GM18508 (cell line): ENCODE data around the gene ATCAY.
"Not testable (repeated sequence)": the region's sequence is repeated elsewhere in the genome, so short reads cannot be mapped to it uniquely, and the experiment has no call there.

Source experiments
- ATAC-seq: cut with Tn5 transposase; IDR thresholded peaks from one replicate; pipeline ENCODE4 v1.9.1; 2021; ENCODE audit warnings: moderate number of reproducible peaks; ENCODE audit not compliant: insufficient read depth, unreplicated experiment

Gene ATCAY

GRCh38 chr19:3898426-3898825 is 17.9 kb downstream of the ATCAY start:
- no peak for ATAC-seq

- no peak for ATAC-seq
Observed at GRCh38 chr19:3899531-3900294, 19.2 kb downstream of the ATCAY start.

DNA sequence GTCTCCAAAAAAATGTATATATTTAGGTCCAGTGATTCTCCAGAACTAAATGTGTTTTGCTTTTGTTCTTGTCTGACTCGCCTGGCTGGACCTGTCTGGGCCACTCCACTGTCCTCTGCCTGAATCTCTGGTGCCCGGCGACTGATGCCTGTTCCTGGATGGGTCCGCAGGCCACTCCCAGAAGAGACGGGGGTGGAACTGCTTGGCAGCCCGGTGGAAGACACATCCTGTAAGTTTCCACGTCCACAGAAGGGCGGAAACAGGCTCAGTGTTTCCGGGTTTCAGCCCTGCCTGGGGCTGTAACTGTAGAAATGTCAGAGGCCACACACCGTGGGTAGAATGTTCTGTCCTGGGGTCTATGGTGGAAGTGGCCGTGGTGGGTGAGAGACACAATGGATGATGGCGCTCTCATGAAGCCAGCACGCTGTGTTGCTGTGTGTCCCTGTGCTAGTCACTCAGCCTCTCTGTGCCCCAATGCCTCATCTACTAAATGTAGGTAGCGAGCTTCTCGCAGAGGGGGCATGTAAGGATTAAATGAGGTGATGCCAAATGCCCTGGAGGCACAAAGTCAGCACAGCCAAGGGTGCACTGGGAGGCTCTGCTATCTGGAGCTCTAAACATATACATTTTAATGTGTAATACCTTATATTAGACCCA is 22.0 kb downstream of the ATCAY start:
- ATAC-seq, result no peak

GRCh38 chr19:3904233-3904632 is 23.7 kb downstream of the ATCAY start:
- ATAC-seq, result no peak

GRCh38 chr19:3907626-3908265 is 27.3 kb downstream of the ATCAY start:
- no peak for ATAC-seq

DNA sequence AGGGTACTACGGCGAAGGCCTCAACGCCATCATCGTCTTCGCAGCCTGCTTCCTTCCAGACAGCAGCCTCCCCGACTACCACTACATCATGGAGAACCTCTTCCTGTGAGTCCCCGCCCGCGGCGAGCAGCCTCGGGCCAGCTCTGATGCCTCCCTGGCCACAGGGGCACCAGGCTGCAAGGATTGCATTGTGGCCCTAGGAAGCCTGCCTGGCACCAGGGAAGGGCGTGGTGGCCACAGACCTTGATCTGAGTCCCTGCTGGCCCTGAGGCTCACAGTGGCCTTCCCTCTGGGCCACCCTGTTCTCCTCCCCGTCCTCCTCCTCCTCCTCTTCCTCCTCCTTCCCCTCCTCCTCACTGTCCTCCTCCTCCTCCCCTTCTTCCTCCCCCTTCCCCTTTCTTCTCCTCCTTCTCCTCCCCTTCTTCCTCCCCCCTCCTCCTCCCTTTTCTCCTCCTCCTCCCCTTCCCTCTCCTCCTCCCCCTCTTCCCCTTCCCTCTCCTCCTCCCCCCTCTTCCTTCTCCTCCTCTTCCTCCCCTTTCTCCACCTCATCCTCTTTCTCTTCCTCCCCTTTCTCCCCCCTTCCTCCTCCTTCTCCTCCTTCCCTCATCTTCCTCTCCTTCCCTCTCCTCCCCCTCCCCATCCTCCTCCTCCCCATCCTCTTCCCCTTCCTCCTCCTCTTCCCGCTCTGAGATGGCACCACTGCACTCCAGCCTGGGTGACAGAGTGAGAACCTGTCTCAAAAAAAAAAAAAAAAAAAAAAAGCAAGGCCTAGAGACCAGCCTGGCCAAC is 28.0 kb downstream of the ATCAY start:
- no peak for ATAC-seq

DNA sequence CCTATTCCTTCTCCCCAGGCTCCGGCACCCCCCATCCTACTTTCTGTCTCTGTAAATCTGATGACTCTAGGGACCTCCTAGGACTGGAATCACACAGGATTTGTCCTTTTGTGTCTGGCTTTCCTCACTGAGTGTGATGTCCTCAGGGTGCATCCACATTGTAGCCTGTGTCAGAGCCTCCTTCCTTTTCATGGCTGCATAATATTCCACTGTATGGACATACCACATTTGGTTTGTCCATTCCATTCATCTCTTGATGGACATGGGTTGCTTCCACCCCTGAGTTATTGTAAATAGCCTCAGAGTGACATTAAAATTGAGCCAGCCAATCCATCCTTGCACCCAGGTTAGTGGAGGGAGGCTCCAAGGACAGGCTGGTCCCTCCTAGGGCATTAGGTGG is 29.6 kb downstream of the ATCAY start:
- ATAC-seq, result no peak

DNA sequence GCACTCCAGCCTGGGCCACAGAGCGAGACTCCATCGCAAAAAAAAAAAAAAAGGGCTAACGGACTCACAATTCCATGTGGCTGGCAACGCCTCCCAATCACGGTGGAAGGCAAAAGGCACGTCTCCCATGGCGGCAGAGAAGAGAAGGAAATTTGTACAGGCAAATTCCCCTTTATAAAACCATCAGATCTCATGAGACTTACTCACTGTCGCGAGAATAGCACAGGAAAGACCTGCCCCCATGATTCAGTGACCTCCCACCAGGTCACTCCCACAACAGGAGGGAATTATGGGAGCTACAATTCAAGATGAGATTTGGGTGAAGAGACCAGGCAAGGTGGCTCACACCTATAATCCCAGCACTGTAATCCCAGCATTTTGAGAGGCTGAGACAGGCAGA is 33.7 kb downstream of the ATCAY start:
- ATAC-seq, result no peak

DNA sequence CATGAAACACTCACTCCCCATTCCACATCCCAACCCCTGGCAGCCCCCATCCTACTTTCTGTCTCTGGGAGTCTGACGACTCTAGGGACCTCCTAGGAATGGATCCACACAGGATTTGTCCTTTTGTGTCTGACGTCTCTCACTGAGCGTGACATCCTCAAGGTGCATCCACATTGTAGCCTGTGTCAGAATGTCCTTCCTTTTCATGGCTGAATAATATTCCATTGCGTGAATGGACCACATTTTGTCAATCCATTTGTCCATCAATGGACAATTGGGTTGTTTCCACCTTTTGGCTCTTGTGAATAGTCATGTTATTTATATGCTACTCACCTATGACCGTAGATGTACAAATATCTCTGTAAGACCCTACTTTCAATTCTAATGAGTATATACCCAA is 35.5 kb downstream of the ATCAY start:
- ATAC-seq, result no peak

GRCh38 chr19:3919793-3920192 is 39.3 kb downstream of the ATCAY start:
- ATAC-seq, result no peak

DNA sequence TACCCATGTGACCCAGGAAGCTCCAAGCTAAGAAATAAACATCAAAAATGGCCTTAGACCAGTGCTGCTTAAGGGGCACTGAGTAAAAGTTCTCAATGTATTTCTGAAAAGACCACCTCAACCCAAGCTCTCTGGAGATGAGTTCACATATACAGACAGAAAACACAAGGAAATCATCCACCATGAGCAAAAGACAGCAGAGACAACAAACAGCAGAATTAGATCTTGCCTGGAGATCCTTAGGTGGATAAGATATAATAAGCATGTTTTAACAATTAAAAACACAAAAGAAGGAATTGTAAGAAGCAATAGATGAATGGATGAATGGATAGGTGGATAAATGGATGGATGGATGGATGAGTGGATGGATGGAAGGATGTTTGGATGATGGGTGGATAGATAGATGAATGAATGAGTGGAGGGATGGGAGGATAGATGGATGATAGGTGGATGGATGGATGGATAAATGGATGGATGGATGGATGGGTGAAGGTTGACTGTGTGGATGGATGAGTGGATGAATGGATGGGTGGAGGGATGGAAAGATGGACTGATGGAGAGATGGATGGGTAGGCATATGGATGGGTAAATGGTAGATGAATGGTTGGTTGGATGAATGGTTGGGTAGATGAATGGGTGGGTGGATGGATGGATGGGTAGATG is 42.7 kb downstream of the ATCAY start:
- ATAC-seq, result no peak

- ATAC-seq, result no peak
Observed at GRCh38 chr19:3923912-3924311, 43.4 kb downstream of the ATCAY start.

DNA sequence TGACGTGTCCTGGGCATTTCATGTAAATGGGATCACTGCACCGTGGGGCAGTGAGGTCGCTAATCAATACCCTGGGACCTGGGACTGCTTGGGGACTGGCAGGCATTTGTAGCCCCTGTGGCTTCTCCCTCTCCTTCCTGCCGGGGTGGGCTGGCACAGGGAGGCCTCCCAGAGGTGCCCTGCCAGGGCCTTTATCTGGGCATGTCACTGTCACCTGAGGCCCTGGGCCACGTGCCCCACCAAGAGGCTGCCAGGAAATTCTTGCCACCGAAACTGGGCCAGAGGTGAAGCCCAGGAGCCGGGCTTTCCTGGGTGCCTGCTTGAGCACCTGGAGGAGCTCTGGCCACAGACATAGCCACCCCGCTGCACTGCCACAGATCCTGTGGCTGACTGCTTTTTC is 50.6 kb downstream of the ATCAY start:
- no peak for ATAC-seq

DNA sequence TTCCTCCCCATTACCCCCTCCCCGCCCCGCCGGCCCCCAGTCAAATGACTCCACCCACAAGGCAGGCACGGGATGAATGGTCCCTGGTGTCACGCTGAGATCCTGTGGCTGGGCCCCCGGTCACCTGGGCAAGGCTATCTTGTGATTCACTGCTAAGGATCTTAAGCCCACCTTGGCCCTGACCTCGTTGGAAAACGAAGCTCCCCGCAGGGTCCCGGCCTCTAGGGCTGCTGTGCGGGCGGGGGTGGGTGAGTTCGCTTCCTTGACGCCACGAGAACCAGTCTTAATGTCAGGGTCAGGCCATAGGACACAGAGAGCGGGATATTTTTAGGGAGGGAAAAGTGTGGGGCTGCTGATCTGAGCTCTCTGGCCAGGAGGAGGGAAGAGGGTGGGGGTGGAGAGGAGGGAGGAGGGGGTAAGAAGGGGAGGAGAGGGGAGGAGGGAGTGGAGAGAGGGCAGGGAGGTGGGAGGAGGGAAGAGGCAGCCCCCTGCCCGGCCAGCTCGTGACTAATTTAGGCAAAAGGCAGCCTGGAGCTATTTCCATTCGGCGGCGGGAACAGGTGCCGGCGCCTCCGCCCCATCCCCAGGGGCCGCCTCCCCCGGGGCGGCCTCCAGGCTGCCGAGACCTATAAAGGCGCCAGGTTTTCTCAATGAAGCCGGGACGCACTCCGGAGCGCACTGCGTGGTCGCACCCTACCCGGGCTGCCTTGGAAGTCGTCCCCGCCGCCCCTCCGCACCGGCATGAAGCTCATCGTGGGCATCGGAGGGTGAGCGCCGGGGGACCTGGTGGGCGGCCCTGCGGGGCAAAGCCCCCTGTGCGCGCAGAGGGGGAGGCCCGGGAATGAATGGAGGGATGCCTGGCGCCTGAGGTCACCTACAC is 52.7 kb downstream of the ATCAY start, which contains the start of gene NMRK2:
NMRK2 (plus strand) TSS at position 139 of the 880 bp plus-strand sequence; CDS start at position 742, 603 bp downstream.
- no peak for ATAC-seq

DNA sequence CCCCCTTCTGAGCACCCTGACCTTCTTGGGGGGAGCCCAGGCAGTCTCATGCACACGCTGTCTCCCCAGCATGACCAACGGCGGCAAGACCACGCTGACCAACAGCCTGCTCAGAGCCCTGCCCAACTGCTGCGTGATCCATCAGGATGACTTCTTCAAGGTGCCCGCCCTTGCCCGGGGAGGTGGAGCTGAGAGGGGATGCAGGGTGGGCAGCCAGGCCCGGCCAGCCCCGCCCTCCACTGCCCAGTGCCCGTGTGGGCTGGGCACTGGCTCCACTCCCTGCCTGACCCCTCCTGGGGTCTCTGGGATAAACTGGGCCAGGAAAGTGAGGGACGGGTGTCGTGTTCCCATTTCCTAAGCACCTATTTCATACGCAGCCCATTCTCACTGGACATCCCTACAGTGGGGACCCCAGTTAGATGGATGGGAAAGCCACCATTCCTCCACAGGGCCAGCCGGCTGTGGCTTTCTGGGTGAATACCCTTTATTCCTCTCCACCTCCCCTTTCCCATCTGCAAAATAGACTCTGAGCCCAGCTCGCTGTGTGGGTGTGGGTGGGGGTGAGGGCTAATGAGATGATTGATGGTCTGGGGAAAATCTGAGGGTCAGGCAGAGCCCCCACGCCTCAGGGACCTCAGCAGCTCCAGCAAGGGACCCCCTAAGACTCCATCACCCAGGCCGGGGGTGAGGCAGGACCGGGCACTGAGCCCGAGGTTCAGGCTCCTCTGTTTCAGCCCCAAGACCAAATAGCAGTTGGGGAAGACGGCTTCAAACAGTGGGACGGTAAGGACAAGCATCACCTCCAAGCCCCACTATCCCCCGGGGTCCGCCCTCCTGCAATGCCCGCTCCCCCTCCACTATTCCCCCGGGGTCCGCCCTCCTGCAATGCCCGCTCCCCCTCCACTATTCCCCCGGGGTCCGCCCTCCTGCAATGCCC is 56.3 kb downstream of the ATCAY start:
- no peak for ATAC-seq

- not testable (repeated sequence) for ATAC-seq
Observed at GRCh38 chr19:3938300-3938950, 57.9 kb downstream of the ATCAY start.

DNA sequence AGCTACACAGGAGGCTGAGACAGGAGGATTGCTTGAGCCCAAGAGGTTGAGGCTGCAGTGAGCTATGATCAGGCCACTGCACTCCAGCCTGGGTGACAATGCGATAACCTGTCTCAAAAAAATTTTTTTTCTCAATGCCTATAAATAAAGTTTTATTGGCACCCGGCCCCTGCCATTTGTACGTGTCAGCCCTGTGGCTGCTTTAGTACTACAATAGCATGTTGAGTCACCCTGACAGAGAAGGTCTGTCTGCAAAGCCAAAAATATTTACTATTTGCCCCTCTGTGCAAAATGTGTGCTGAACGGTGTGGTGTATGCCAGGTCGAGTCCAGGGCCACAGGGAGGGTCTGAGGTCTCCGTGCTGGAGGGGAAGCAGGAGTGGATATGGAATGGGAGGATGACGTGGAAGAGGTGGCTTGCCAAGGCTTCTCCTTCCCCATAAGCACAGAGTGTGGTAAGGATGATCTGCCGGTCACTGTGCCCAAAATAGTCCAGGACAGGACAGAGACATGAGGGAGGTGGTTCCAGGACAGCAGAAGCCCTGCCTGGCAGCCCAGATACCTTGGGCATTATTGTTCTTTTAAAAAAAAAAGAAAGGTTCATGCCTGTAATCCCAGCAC is 62.4 kb downstream of the ATCAY start:
- no peak for ATAC-seq
